ENCODE data around the gene HACL1.

DNA sequence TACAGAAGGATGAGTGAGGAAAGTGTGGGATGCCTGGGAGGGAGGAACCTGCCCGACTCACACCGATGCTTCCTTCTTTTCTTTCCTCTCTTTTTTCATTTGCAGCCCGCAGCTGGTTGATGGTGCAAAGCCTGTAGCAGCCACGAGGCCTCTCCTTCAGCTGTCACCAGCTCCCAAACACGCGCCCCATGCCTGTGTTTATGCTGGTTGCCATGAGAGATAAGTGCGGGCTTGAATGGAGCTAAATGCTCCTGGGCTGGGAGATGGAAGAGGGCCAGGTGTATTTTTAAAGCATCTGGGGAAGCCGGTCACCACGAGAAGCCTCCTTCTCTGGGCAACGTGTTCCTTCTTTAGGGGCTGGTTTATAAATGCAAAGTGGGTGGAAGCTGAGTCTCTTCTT lies 89.2 kb downstream of the HACL1 start:
- TF ChIP-seq, protein P1, sequence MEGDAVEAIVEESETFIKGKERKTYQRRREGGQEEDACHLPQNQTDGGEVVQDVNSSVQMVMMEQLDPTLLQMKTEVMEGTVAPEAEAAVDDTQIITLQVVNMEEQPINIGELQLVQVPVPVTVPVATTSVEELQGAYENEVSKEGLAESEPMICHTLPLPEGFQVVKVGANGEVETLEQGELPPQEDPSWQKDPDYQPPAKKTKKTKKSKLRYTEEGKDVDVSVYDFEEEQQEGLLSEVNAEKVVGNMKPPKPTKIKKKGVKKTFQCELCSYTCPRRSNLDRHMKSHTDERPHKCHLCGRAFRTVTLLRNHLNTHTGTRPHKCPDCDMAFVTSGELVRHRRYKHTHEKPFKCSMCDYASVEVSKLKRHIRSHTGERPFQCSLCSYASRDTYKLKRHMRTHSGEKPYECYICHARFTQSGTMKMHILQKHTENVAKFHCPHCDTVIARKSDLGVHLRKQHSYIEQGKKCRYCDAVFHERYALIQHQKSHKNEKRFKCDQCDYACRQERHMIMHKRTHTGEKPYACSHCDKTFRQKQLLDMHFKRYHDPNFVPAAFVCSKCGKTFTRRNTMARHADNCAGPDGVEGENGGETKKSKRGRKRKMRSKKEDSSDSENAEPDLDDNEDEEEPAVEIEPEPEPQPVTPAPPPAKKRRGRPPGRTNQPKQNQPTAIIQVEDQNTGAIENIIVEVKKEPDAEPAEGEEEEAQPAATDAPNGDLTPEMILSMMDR (IDR thresholded peaks at IDR 0.05), result no peak
- no peak for TF ChIP-seq ZFX (IDR thresholded peaks at IDR 0.05; ENCODE audit: borderline replicate concordance)

All from 22Rv1 (cell line).